ENCODE measurements around the gene ANP32A. TPM values are rescaled to one million over a fixed set of nuclear protein-coding genes. Genes with fewer than 3 reads are reported as not detected.

ANP32A gene
- polyA plus RNA-seq, 1 donor (not counting 4 experiments of a cell fraction or from before 2014, with no cell fraction given), result 93.6 TPM

- Histone ChIP-seq H3K9ac (ENCODE audit: control insufficient read depth, extremely low read depth, insufficient read depth, low read length) (no peak overlapping the region), H3K4me2 (ENCODE audit: control insufficient read depth, extremely low read depth, insufficient read depth, low read depth, low read length) (no peak overlapping the region), H3K27me3 (ENCODE audit: control insufficient read depth, extremely low read depth, insufficient read depth, low read length) (no peaks in the 10 kb centered on the region), H3K9me1 (ENCODE audit: control insufficient read depth, extremely low read depth, insufficient read depth, low read length) (peaks cover 2% of the 10 kb centered on the region), H3K4me1 (ENCODE audit: control insufficient read depth, extremely low read depth, insufficient read depth, low read length) (no peaks in the 10 kb centered on the region), H3K79me2 (ENCODE audit: control insufficient read depth, insufficient read depth, low read length) (peaks cover 86% of the 10 kb centered on the region), H2AFZ (ENCODE audit: control insufficient read depth, low read length) (no peak overlapping the region), H3K27ac (ENCODE audit: control insufficient read depth, insufficient read depth, low read length) (no peak overlapping the region), H3K36me3 (ENCODE audit: control insufficient read depth in 2 of 2, extremely low read depth in 1 of 2, insufficient read depth in 2 of 2, low read length in 2 of 2) (peaks cover under 1 to 11% of the 10 kb centered on the region in 2 experiments), H3K9me3 (ENCODE audit: control insufficient read depth, low read depth, low read length) (no peaks in the 10 kb centered on the region), H3K4me3 (ENCODE audit: control insufficient read depth in 2 of 3, extremely low read depth in 1 of 3, insufficient read depth in 2 of 3, low read depth in 1 of 3, low read length in 3 of 3) (no peak overlapping the region), H4K20me1 (ENCODE audit: control insufficient read depth, extremely low read depth, insufficient read depth, low read length) (peaks cover 7% of the 10 kb centered on the region)
- dilution Hi-C loops (cut with MboI; ENCODE audit: extremely low pct_ligation_motif_present, low sequenced_read_pairs), result no loop called here
- no peak for DNase-seq (ENCODE audit: low read depth, low spot score)
- FAIRE-seq, result no peak
- TF ChIP-seq CTCF (optimal IDR thresholded peaks at IDR 0.05 in 1 of 3, IDR thresholded peaks at IDR 0.05 in 1 of 3, conservative IDR thresholded peaks at IDR 0.05 in 1 of 3; ENCODE audit: extremely low read depth in 1 of 3, insufficient read depth in 2 of 3, low read length in 3 of 3), result no peak
- TF ChIP-seq EZH2 (IDR thresholded peaks at IDR 0.05; ENCODE audit: low read length), result no peak
Measured at GRCh38 chr15:68801572-68802148, 19.0 kb downstream of the ANP32A start.

- peaks cover 7% of the 10 kb centered on the region for H4K20me1 ChIP-seq (ENCODE audit: control insufficient read depth, extremely low read depth, insufficient read depth, low read length)
- H3K4me3 ChIP-seq (ENCODE audit: control insufficient read depth in 2 of 3, extremely low read depth in 1 of 3, insufficient read depth in 2 of 3, low read depth in 1 of 3, low read length in 3 of 3), result no peak overlapping the region
- peaks cover 81% of the 10 kb centered on the region for H3K79me2 ChIP-seq (ENCODE audit: control insufficient read depth, insufficient read depth, low read length)
- peaks cover 2% of the 10 kb centered on the region for H3K9me1 ChIP-seq (ENCODE audit: control insufficient read depth, extremely low read depth, insufficient read depth, low read length)
- no peak for DNase-seq (ENCODE audit: low read depth, low spot score)
- peaks cover 2% of the 10 kb centered on the region for H3K4me1 ChIP-seq (ENCODE audit: control insufficient read depth, extremely low read depth, insufficient read depth, low read length)
- TF ChIP-seq EZH2 (IDR thresholded peaks at IDR 0.05; ENCODE audit: low read length), result no peak
- TF ChIP-seq CTCF (optimal IDR thresholded peaks at IDR 0.05 in 1 of 3, IDR thresholded peaks at IDR 0.05 in 1 of 3, conservative IDR thresholded peaks at IDR 0.05 in 1 of 3; ENCODE audit: extremely low read depth in 1 of 3, insufficient read depth in 2 of 3, low read length in 3 of 3), result no peak
- no peaks in the 10 kb centered on the region for H3K9me3 ChIP-seq (ENCODE audit: control insufficient read depth, low read depth, low read length)
- dilution Hi-C loops (cut with MboI; ENCODE audit: extremely low pct_ligation_motif_present, low sequenced_read_pairs), result no loop called here
- H3K9ac ChIP-seq (ENCODE audit: control insufficient read depth, extremely low read depth, insufficient read depth, low read length), result no peak overlapping the region
- H3K27ac ChIP-seq (ENCODE audit: control insufficient read depth, insufficient read depth, low read length), result no peak overlapping the region
- H2AFZ ChIP-seq (ENCODE audit: control insufficient read depth, low read length), result no peak overlapping the region
- FAIRE-seq, result no peak
- peaks cover 0 to 6% of the 10 kb centered on the region in 2 experiments for H3K36me3 ChIP-seq (ENCODE audit: control insufficient read depth in 2 of 2, extremely low read depth in 1 of 2, insufficient read depth in 2 of 2, low read length in 2 of 2)
- H3K4me2 ChIP-seq (ENCODE audit: control insufficient read depth, extremely low read depth, insufficient read depth, low read depth, low read length), result no peak overlapping the region
- H3K27me3 ChIP-seq (ENCODE audit: control insufficient read depth, extremely low read depth, insufficient read depth, low read length), result no peaks in the 10 kb centered on the region
Measured at GRCh38 chr15:68800875-68801274, 19.8 kb downstream of the ANP32A start.
